Measurements from ENCODE around the gene ACTRT2. TPM values are rescaled to one million over a fixed set of nuclear protein-coding genes. Genes with fewer than 3 reads are reported as not detected.

The ACTRT2 gene
- total and polyA plus RNA-seq, 10 of the 15 experiments (the other 5 are each of a cell fraction or from before 2014, with no cell fraction given) = not detected

DNA sequence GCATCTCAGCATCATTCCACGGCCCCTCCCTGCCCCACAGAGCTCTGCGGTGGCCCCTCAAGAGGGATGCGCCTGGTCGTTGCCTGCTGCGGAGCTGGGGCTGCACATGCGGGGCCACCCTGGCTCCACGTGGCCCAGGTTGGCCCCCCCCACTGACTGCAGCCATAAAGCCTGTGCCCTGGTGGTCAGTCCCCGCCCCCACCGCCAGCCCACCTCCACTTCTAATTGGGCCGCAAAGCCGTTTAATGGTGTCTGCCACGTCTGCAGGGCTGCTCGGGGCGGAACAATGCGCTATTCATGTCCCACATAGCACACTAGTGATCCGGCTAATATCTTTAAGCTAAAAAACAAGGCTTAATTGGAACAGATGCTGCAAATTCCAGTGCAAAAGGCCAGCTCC lies 33.5 kb upstream of the ACTRT2 start (continued):
- no peak for TF ChIP-seq ZNF687 (IDR thresholded peaks at IDR 0.05)
- no peak for TF ChIP-seq JUNB (IDR thresholded peaks at IDR 0.05)
- TF ChIP-seq NFYA (IDR thresholded peaks at IDR 0.05; ENCODE audit: borderline replicate concordance, low read depth, low read length) = no peak
- no peak for TF ChIP-seq EP300 (IDR thresholded peaks at IDR 0.05; ENCODE audit: borderline replicate concordance in 1 of 2, control insufficient read depth in 1 of 2, low read depth in 2 of 2, low read length in 2 of 2)
- TF ChIP-seq KAT2A (conservative IDR thresholded peaks at IDR 0.05; ENCODE audit: control insufficient read depth, low read depth, low read length) = no peak

DNA sequence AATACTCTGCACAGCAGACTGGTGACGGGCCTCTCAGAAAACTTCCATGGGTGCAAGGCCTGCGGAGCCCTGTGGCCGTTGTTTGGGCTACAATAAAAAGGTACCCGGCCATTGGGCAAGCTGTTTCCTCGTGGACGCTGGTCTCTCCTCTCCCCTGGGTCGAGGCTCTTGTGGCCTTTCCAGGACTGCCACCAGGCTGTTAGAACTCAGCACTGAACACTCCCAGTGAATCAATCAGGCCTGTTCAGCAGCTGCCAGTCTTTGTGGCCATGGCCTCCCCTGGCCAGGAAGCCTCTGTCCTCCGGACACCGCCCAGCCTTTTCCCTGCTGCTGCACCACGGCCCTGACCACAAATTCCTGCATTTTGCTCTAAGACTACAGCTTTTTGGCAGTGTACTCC lies 33.0 kb upstream of the ACTRT2 start:
- no peaks in the 10 kb centered on the region for H3K4me1 ChIP-seq (ENCODE audit: control insufficient read depth, insufficient read depth, low read length)
- RAD21 ChIA-PET (ENCODE audit: unreplicated experiment) = no interaction called here
- no peaks in the 10 kb centered on the region for H3K27me3 ChIP-seq (replicated peaks in 1 of 2; ENCODE audit: control insufficient read depth in 2 of 2, insufficient read depth in 2 of 2, low read length in 1 of 2)
- ATAC-seq = no peak
- no peaks in the 10 kb centered on the region for H3K36me3 ChIP-seq (ENCODE audit: control insufficient read depth in 2 of 2, insufficient read depth in 2 of 2, low read length in 1 of 2)
- 42% methylated on average over 10 of the region's 10 CpGs for WGBS (ENCODE audit: insufficient coverage, insufficient replicate concordance, low lambda C conversion rate, missing lambda C conversion rate)
- POLR2A ChIA-PET = no interaction called here
- CTCF ChIA-PET = no interaction called here
- no peak for DNase-seq (ENCODE audit: low read depth, low spot score)
- H3K9ac ChIP-seq (ENCODE audit: control insufficient read depth, insufficient read depth, low read length) = no peak overlapping the region
- H3K4me2 ChIP-seq (ENCODE audit: control insufficient read depth, insufficient read depth) = no peak overlapping the region
- intact Hi-C loops (cut with micrococcal nuclease; ENCODE audit: unreplicated experiment) = no loop called here
- BruUV-seq (replicated peaks) = no TSS peak
- H2AFZ ChIP-seq (ENCODE audit: control insufficient read depth, low read depth, low read length) = no peak overlapping the region
- no peak overlapping the region for H3K27ac ChIP-seq (ENCODE audit: control insufficient read depth, insufficient read depth)
- SMC1A ChIA-PET (ENCODE audit: uncharacterized antibody, unreplicated experiment) = no interaction called here
- H3K9me3 ChIP-seq (replicated peaks; ENCODE audit: control insufficient read depth, insufficient read depth, low read length) = no peaks in the 10 kb centered on the region
- no peak overlapping the region for H3K4me3 ChIP-seq
- no peak for FAIRE-seq
- H4K20me1 ChIP-seq (ENCODE audit: control insufficient read depth, insufficient read depth) = no peaks in the 10 kb centered on the region
- H3K79me2 ChIP-seq (ENCODE audit: control insufficient read depth, insufficient read depth, low read length) = no peaks in the 10 kb centered on the region
- in situ Hi-C loops (cut with MboI) = no loop called here
- TF ChIP-seq NR2C1 (IDR thresholded peaks at IDR 0.05) = no peak
- TF ChIP-seq LARP7 (IDR thresholded peaks at IDR 0.05) = no peak
- TF ChIP-seq TAF1 (IDR thresholded peaks at IDR 0.05; ENCODE audit: borderline replicate concordance, low read depth, low read length) = no peak
- no peak for TF ChIP-seq USF2 (IDR thresholded peaks at IDR 0.05; ENCODE audit: borderline replicate concordance, low read depth, low read length)
- TF ChIP-seq E2F8 (IDR thresholded peaks at IDR 0.05; ENCODE audit: low read depth, partially characterized antibody) = no peak
- no peak for TF ChIP-seq GATAD2B (conservative IDR thresholded peaks at IDR 0.05; ENCODE audit: low read depth)
- TF ChIP-seq PML (IDR thresholded peaks at IDR 0.05; ENCODE audit: low read length) = no peak
- TF ChIP-seq TCF12 (IDR thresholded peaks at IDR 0.05; ENCODE audit: low read depth, low read length) = no peak
- TF ChIP-seq ZZZ3 (IDR thresholded peaks at IDR 0.05; ENCODE audit: control insufficient read depth, insufficient read length, low read depth) = no peak

Data from GM12878 (cell line).